GM23338 (cell line): ENCODE data around the gene INAFM1. TPM values are rescaled to one million over a fixed set of nuclear protein-coding genes. Genes with fewer than 3 reads are reported as not detected.

Source experiments
- ATAC-seq: fragments of 200-7000 bp; cut with Tn5 transposase; 3 replicates; pipeline ENCODE4 v1.9.1; 2020
- DNase-seq: peaks from one replicate; pipeline ENCODE4 v3.0.0-alpha.2; 2015; ENCODE audit warnings: low spot score
- H2AFZ ChIP-seq: fragments of 200-600 bp; sonication (generic); 2 replicates; pipeline ENCODE4 v1.8.0; 2016; ENCODE audit warnings: antibody characterized with exemption, mild to moderate bottlenecking, moderate library complexity
- H3F3A ChIP-seq: fragments of 200-600 bp; sonication (generic); replicated peaks from 2 replicates; pipeline ENCODE4 v1.8.0; 2017; ENCODE audit warnings: antibody characterized with exemption, mixed run types, low read depth
- H3K27ac ChIP-seq: fragments of 200-600 bp; sonication (generic); 2 replicates; pipeline ENCODE4 v1.6.1; 2016; ENCODE audit warnings: low read depth
- H3K27me3 ChIP-seq: fragments of 200-600 bp; sonication (generic); 2 replicates; pipeline ENCODE4 v1.8.0; 2016; ENCODE audit warnings: mild to moderate bottlenecking, mixed run types, moderate library complexity; ENCODE audit not compliant: insufficient read depth
- H3K36me3 ChIP-seq: fragments of 200-600 bp; sonication (generic); 2 replicates; pipeline ENCODE4 v1.8.0; 2016; ENCODE audit warnings: mild to moderate bottlenecking; ENCODE audit not compliant: insufficient read depth
- H3K4me1 ChIP-seq: fragments of 200-600 bp; sonication (generic); 2 replicates; pipeline ENCODE4 v1.8.0; 2016; ENCODE audit warnings: mild to moderate bottlenecking, moderate library complexity; ENCODE audit not compliant: insufficient read depth
- H3K4me2 ChIP-seq: fragments of 200-600 bp; sonication (generic); 2 replicates; pipeline ENCODE4 v1.7.1; 2017; ENCODE audit warnings: mixed run types
- H3K4me3 ChIP-seq: fragments of 200-600 bp; sonication (generic); 2 replicates; pipeline ENCODE4 v1.6.1; 2016; ENCODE audit warnings: mixed run types
- H3K79me2 ChIP-seq: fragments of 200-600 bp; sonication (generic); replicated peaks from 2 replicates; pipeline ENCODE4 v1.8.0; 2017; ENCODE audit warnings: mild to moderate bottlenecking; ENCODE audit not compliant: insufficient read depth
- H3K9me2 ChIP-seq: fragments of 200-600 bp; sonication (generic); 2 replicates; pipeline ENCODE4 v1.8.0; 2017; ENCODE audit not compliant: insufficient read depth
- H4K20me1 ChIP-seq: fragments of 200-600 bp; sonication (generic); replicated peaks from 2 replicates; pipeline ENCODE4 v1.8.0; 2017; ENCODE audit warnings: mild to moderate bottlenecking; ENCODE audit not compliant: insufficient read depth
- H3K27ac Mint-ChIP-seq: 2 replicates; pipeline ENCODE4 v1.8.0; 2020; ENCODE audit warnings: inconsistent platforms, mild to moderate bottlenecking, moderate library complexity, mixed read lengths
- H3K27me3 Mint-ChIP-seq: 3 replicates; pipeline ENCODE4 v1.8.0; 2022; ENCODE audit warnings: low read depth, mild to moderate bottlenecking, moderate library complexity, mixed read lengths, inconsistent platforms; ENCODE audit not compliant: insufficient read depth, poor library complexity
- H3K36me3 Mint-ChIP-seq: 3 replicates; pipeline ENCODE4 v1.8.0; 2021; ENCODE audit warnings: low read depth, mild to moderate bottlenecking, inconsistent platforms, moderate library complexity, mixed read lengths
- H3K4me1 Mint-ChIP-seq: 3 replicates; pipeline ENCODE4 v1.8.0; 2020; ENCODE audit warnings: mild to moderate bottlenecking, inconsistent platforms, mixed read lengths
- H3K4me3 Mint-ChIP-seq: 3 replicates; pipeline ENCODE4 v1.8.0; 2021; ENCODE audit warnings: moderate library complexity, mild to moderate bottlenecking, inconsistent platforms, mixed read lengths
- H3K9me3 Mint-ChIP-seq: 3 replicates; pipeline ENCODE4 v1.8.0; 2020; ENCODE audit warnings: moderate library complexity, mild to moderate bottlenecking, inconsistent platforms, mixed read lengths
- CREB1 ChIP-seq: fragments of 250-450 bp; sonication (Bioruptor Pico); IDR thresholded peaks from 2 replicates; pipeline ENCODE4 v1.5.0; 2020; ENCODE audit warnings: low read depth, mild to moderate bottlenecking, moderate library complexity
- CTCF ChIP-seq, 2 experiments: fragments of 200-600 bp in 1 of 2; sonication (generic) in 1 of 2; conservative IDR thresholded peaks; 2 replicates each; pipeline versions ENCODE4 v1.5.1 to v1.6.1; 2016 to 2017; ENCODE audit warnings: antibody characterized with exemption in 2 of 2, low read depth in 2 of 2, mild to moderate bottlenecking in 2 of 2, moderate library complexity in 1 of 2
- ETS1 ChIP-seq: IDR thresholded peaks from 2 replicates; pipeline ENCODE4 v1.6.1; 2016; ENCODE audit warnings: antibody characterized with exemption
- EZH2 ChIP-seq: fragments of 200-600 bp; sonication (generic); IDR thresholded peaks from one replicate; pipeline ENCODE4 v1.8.0; 2017; ENCODE audit warnings: antibody characterized with exemption, mild to moderate bottlenecking, low read depth; ENCODE audit not compliant: unreplicated experiment
- EZH2phosphoT487 ChIP-seq: fragments of 200-600 bp; sonication (generic); IDR thresholded peaks from one replicate; pipeline ENCODE4 v1.8.1; 2018; ENCODE audit warnings: antibody characterized with exemption; ENCODE audit not compliant: unreplicated experiment
- JUNB ChIP-seq: IDR thresholded peaks from one replicate; pipeline ENCODE4 v1.6.1; 2016; ENCODE audit warnings: antibody characterized with exemption; ENCODE audit not compliant: unreplicated experiment
- NANOG ChIP-seq: IDR thresholded peaks from 2 replicates; pipeline ENCODE4 v1.6.1; 2016; ENCODE audit warnings: antibody characterized with exemption, borderline replicate concordance
- POLR2AphosphoS5 ChIP-seq: IDR thresholded peaks from 2 replicates; pipeline ENCODE4 v1.6.1; 2016; ENCODE audit warnings: antibody characterized with exemption, low read depth
- REST ChIP-seq: IDR thresholded peaks from one replicate; pipeline ENCODE4 v1.6.1; 2018; ENCODE audit warnings: antibody characterized with exemption; ENCODE audit not compliant: unreplicated experiment
- STAT1 ChIP-seq: IDR thresholded peaks from one replicate; pipeline ENCODE4 v1.6.1; 2016; ENCODE audit warnings: antibody characterized with exemption; ENCODE audit not compliant: unreplicated experiment
- ZNF114 ChIP-seq: fragments of 250-450 bp; sonication (Bioruptor Pico); IDR thresholded peaks from 2 replicates; pipeline ENCODE4 v1.5.0; 2020; ENCODE audit warnings: mild to moderate bottlenecking, moderate library complexity
- ZNF331 ChIP-seq: fragments of 250-450 bp; sonication (Bioruptor Pico); IDR thresholded peaks from 2 replicates; pipeline ENCODE4 v1.5.0; 2020; ENCODE audit warnings: low read depth, mild to moderate bottlenecking, moderate library complexity
- ZNF462 ChIP-seq: fragments of 250-450 bp; sonication (Bioruptor Pico); IDR thresholded peaks from 2 replicates; pipeline ENCODE4 v1.5.0; 2020; ENCODE audit warnings: mild to moderate bottlenecking, moderate library complexity
- polyA plus RNA-seq: library from polyadenylated mRNA; unstranded; fragments of >200 nt; fragmentation: Nextera tagmentation; extraction: Ambion mirVana; gene quantifications from 2 replicates; pipeline ENCODE4 v1.2.1, GENCODE V29; 2016
- total RNA-seq: library from RNA; depleted of rRNA; stranded (reverse); fragments of >200 nt; shearing (Covaris generic); gene quantifications from 2 replicates; pipeline ENCODE4 v1.2.3, GENCODE V29; 2014

Gene INAFM1
- total and polyA plus RNA-seq, 2 experiments from 2014 or later: 2.9 to 10.2 TPM

GRCh38 chr19:47324502-47324901, 49.8 kb downstream of the INAFM1 start:
- Mint-ChIP-seq H3K4me1 (no peaks in the 10 kb centered on the region), H3K27ac (no peak overlapping the region), H3K36me3 (no peaks in the 10 kb centered on the region; the same call in 2 of the 3 replicates), H3K9me3 (no peaks in the 10 kb centered on the region; the same call in 2 of the 3 replicates), H3K4me3 (no peak overlapping the region), H3K27me3 (peaks cover 6% of the 10 kb centered on the region)
- no peaks in the 10 kb centered on the region for H3K4me1 ChIP-seq
- no peak overlapping the region for H3K4me2 ChIP-seq
- H3K27me3 ChIP-seq: no peaks in the 10 kb centered on the region
- TF ChIP-seq NANOG (no peak), ZNF462 (CRISPR knock-in tag) (no peak), CREB1 (CRISPR knock-in tag) (no peak), ETS1 (no peak), CTCF (conservative IDR thresholded peaks at IDR 0.05; ENCODE audit: low read depth in 2 of 2) (no peak), ZNF331 (CRISPR knock-in tag) (no peak), JUNB (no peak), STAT1 (no peak), POLR2AphosphoS5 (no peak), REST (no peak), ZNF114 (no peak), EZH2phosphoT487 (no peak), EZH2 (no peak)
- no peak overlapping the region for H3K27ac ChIP-seq
- peak; percentile 27; the same call in 2 of the 3 replicates for ATAC-seq
- H3K36me3 ChIP-seq: no peaks in the 10 kb centered on the region
- no peaks in the 10 kb centered on the region for H3K9me2 ChIP-seq
- peak overlapping the region; percentile 59; the same call in 1 of the 2 replicates for H2AFZ ChIP-seq
- no peak overlapping the region for H3K4me3 ChIP-seq
- no peaks in the 10 kb centered on the region for H4K20me1 ChIP-seq
- DNase-seq: no peak
- no peaks in the 10 kb centered on the region for H3K79me2 ChIP-seq
- no peaks in the 10 kb centered on the region; the same call in 1 of the 2 replicates for H3F3A ChIP-seq
